NCI-H1930 (cell line): ENCODE measurements around the gene APOBEC3B.
"Not testable (repeated sequence)": the region's sequence is repeated elsewhere in the genome, so short reads cannot be mapped to it uniquely, and the experiment has no call there.

Experiments used
- DNase-seq, 2 experiments: peaks; one replicate each; lab custom pipeline; 2025; lab: John Stamatoyannopoulos, UW

APOBEC3B gene

DNA sequence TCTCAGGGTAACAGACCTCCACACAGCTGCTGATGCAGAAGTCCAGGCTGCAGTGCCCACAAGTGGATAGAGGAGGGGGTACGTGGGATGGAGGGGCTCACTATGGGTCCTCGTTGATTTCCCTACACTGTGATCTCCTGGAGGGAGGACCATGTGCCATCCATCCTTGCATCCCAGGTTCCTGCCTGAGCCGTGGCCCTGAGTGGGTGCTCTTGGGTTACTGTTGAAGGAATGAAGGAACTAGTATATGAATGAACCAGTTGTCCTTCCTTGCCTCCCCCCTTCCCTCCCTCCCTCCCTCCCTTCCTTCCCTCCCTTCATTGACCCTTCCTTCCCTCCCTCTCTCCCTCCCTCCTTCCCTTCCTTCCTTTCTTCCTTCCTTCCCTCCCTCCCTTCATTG lies 15.4 kb downstream of the APOBEC3B start:
- no peak for DNase-seq

- no peak for DNase-seq
Measured at GRCh38 chr22:39003165-39003638, 21.1 kb downstream of the APOBEC3B start.

DNA sequence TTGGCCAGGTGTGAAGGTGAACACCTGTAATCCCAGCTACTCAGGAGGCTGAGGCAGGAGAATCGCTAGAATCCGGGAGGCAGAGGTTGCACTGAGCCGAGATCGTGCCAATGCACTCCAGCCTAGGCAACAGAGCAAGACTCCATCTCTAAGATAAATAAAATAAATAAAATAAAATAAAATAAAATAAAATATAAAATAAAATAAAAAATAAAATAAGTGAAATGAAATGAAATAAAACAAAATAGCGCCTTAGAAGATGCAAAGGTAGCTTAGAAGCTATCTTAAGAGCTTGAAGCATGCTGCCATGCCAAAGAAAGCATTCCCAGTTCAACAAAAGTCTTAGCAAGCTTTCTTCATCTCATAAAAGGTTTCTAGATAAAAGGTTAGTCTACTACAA lies 25.0 kb downstream of the APOBEC3B start:
- DNase-seq: no peak

GRCh38 chr22:39008271-39008850 lies 26.2 kb downstream of the APOBEC3B start:
- not testable (repeated sequence) for DNase-seq

GRCh38 chr22:39010946-39011345 lies 28.8 kb downstream of the APOBEC3B start:
- no peak for DNase-seq

- no peak for DNase-seq
Measured at GRCh38 chr22:39012533-39013511, 30.7 kb downstream of the APOBEC3B start.

GRCh38 chr22:39013561-39013941 lies 31.4 kb downstream of the APOBEC3B start:
- not testable (repeated sequence) for DNase-seq

DNA sequence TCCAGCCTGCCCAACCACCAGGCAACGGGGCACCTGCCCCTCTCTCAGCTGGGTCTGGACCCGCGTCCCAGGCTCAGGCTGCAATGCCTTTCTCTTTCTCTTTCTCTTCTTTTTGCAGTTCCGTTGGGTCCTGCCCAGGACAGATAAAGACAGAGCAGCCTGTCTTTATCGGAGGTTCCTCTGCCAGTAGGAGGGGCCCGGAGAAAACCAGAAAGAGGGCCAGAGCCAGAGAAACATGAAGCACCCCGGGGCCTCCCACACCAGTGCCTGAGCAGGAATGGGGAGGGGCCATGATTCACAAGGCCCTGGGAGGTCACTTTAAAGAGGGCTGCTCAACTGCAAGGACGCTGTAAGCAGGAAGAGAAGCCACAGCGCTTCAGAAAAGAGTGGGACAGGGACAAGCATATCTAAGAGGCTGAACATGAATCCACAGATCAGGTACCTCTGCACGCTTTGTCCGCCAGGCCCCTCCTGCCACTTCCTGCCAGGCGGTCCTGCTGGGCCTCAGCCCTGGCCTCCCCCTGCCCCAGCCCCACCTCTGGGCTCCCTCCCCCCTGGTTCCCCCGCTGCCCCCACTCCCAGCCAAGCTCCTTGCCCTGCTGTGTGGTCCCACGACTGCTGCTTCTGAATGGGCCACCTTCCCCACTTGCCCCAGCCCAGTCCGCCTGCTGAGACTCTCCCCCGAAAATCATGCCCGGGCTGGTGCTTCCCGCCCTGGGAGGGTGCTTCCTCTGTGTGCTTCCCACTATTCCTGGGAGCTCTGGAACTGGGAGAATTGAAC lies 32.0 kb downstream of the APOBEC3B start, which contains the start of gene APOBEC3C:
APOBEC3C (plus strand) TSS at position 316 of the 781 bp plus-strand sequence; CDS start at position 422, 106 bp downstream.
- no peak for DNase-seq

DNA sequence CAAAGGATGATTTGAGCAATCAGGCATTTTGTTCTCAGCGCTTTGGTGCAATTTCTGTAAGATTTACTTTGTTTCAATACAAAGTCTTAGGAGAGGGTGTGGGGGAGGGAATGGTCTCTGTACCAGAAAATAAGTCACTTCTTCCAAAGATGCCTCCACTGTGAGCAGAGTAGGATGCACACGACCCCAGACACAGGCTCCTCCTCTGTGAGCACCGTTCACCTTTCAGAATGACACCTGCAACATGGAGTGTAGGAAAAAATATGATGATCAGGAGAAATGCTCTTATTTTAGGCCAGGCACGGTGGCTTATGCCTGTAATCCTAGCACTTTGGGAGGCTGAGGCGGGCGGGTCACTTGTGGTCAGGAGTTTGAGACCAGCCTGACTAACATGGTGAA lies 32.6 kb downstream of the APOBEC3B start:
- DNase-seq: not testable (repeated sequence)

- DNase-seq: no peak
Measured at GRCh38 chr22:39016592-39016991, 34.4 kb downstream of the APOBEC3B start.

GRCh38 chr22:39017596-39018365 lies 35.6 kb downstream of the APOBEC3B start:
- DNase-seq: no peak

DNA sequence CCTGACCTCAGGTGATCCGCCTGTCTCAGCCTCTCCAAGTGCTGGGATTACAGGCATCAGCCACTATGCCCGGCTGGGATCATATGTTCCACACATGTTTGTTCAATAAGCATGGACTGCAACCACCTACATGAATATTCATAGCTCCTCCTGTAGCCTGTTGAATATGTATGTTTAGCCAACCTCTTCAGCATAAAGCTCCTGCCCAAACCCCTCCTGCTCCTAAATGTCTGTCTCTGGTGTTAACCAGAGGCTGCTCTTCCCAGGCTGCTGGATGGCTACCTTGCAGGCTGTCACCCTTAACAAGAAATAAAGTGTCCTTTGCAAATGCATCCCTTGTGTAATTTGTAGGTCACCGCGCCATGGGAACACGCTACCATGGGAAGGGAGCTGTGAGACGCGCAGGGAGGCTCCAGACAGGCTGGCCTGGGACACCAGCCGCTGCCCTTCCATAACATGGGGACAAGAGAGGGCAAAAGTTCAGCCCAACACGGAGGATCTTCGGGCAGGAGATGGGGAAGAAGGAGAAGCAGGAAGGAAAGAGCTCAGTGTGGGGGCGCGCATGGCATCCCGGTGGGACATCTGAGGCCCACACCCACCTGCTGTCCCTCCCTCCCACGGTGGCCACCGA lies 38.0 kb downstream of the APOBEC3B start:
- not testable (repeated sequence) for DNase-seq

- DNase-seq: no peak
Measured at GRCh38 chr22:39021552-39022250, 39.6 kb downstream of the APOBEC3B start.

GRCh38 chr22:39024519-39025308 lies 42.6 kb downstream of the APOBEC3B start:
- no peak for DNase-seq

GRCh38 chr22:39026509-39027150 lies 44.5 kb downstream of the APOBEC3B start:
- DNase-seq: no peak

- no peak for DNase-seq
Measured at GRCh38 chr22:39027717-39028116, 45.6 kb downstream of the APOBEC3B start.

GRCh38 chr22:39028281-39028680 lies 46.1 kb downstream of the APOBEC3B start:
- DNase-seq: no peak

GRCh38 chr22:39029227-39029626 lies 47.1 kb downstream of the APOBEC3B start:
- DNase-seq: no peak

GRCh38 chr22:39030705-39031104 lies 48.6 kb downstream of the APOBEC3B start:
- no peak for DNase-seq
